Measurements from ENCODE around the gene CYTH3.
"Not testable (repeated sequence)": the region's sequence is repeated elsewhere in the genome, so short reads cannot be mapped to it uniquely, and the experiment has no call there.

CYTH3 gene

DNA sequence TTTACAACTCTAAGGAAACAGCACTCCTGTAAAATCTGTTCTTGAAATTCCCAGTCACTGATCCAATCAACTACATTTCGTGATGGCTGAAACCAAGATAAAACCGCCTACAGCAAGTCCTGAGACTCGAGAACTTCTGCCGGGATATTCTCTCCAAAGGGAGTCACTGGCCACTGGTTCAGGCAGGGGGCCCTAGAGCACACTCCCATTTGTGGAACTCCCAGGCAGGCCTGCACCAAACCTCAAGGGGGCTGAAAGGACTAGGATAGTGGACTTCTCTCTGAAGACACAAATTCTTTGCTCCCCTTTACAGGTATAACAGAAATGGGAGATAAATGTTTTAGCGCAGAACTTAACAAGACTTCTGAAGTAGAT lies 16.3 kb downstream of the CYTH3 start:
- no peak for DNase-seq

GRCh38 chr7:6254866-6255265 lies 17.6 kb downstream of the CYTH3 start:
- no peak for DNase-seq

- DNase-seq = no peak
Measured at GRCh38 chr7:6252748-6253147, 19.7 kb downstream of the CYTH3 start.

DNA sequence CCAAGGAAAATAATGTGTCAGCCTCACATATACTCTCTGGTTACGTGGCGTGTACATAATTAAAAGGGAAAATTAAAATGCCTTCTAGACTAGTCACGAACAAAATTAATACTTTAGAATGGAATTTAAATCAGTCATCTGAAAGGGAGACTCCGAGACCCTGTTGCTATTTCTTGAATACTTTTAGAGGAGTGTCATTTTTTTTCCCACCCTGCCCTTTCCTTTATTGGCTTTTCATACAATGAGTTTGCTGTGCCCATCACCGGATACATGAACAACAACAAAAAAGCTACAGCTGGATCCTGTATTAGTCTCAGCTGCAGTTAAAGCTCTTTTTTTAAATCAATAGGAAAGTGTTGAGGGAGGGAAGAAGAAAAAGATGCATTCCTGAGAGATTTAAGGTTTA lies 20.1 kb downstream of the CYTH3 start:
- DNase-seq = no peak

DNA sequence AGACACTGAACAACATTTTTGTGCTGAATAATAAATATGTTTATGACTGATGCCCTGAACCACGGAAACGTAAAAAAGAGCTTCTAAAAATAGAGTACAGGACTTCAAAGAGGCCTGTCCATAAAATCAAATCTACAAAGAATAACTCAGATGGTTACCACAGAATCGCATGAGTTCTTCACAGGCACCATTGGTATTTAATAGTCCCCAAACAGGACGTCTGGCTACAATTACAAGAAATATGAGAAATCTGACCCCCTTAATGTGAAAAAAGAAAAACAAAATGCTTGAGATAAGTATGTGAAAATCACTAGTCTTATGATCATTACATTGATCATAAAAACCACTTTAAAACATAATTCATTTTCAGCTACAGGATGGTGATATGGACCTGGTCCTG lies 20.8 kb downstream of the CYTH3 start:
- no peak for DNase-seq

GRCh38 chr7:6250364-6250833 lies 22.0 kb downstream of the CYTH3 start:
- no peak for DNase-seq

GRCh38 chr7:6249043-6249442 lies 23.4 kb downstream of the CYTH3 start:
- no peak for DNase-seq

DNA sequence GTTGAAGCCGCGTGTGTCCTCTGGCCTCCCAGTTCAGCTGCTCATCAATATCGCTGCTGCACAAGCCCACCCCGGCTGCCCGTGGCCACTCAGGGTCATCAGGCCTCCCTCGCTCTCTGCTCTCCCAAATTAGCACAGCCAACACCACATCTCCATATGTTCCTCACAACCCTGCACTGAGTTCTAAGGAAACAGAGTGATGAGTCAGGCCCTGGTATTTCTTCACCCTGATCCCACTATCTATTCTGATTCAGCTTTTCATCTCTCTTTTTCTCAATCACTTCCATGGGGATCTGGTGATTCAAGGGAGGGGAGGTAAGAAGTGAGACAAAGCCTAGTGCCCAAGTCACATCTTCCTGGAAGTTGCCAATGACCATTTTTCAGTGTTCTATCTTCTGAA lies 23.8 kb downstream of the CYTH3 start:
- DNase-seq = no peak

- DNase-seq = no peak
Measured at GRCh38 chr7:6246251-6246917, 26.0 kb downstream of the CYTH3 start.

GRCh38 chr7:6244021-6244420 lies 28.4 kb downstream of the CYTH3 start:
- no peak for DNase-seq

DNA sequence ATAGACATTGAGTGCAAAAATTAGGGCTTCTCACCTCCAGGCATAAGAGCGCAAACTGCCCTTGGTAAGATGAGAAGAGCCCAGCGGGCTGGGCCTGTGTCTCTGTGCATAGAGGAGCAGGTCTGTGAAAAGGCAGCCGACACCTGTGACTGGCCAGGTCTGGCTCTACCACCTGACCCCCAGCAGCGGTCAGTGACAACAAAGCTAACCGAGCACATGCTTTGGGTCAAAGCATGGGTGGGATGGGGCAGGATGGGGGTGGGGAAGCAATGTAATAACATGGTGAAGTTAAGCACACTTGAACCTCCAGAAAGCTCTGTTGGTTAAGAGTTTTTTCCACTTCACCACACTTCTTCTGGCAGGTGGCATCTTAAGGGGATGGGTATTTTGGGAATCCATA lies 29.3 kb downstream of the CYTH3 start:
- no peak for DNase-seq

- DNase-seq = no peak
Measured at GRCh38 chr7:6242561-6242960, 29.9 kb downstream of the CYTH3 start.

- DNase-seq = no peak
Measured at GRCh38 chr7:6241607-6241973, 30.8 kb downstream of the CYTH3 start.

GRCh38 chr7:6238309-6238925 lies 34.0 kb downstream of the CYTH3 start:
- no peak for DNase-seq

- no peak for DNase-seq
Measured at GRCh38 chr7:6237730-6238129, 34.7 kb downstream of the CYTH3 start.

DNA sequence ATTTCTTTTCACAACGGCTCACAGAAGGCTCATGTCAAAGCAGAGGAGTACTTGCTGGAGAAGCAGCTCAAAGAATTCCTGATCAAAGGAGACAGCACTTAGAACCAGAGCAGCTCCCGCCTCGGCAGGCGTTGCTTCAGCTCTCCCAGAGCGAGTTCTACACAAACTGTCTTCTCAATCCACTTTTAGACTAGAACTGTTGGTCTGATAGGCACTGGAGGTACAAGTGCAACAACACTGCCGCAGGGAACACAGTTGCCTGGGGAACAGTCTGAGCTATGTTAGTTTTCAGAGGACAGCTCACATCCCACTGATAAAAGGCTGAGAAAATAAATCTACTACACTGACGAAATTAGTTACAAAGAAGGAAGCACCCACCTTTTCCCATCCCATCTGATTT lies 35.4 kb downstream of the CYTH3 start:
- DNase-seq = no peak

GRCh38 chr7:6235029-6235871 lies 37.2 kb downstream of the CYTH3 start:
- DNase-seq = no peak

DNA sequence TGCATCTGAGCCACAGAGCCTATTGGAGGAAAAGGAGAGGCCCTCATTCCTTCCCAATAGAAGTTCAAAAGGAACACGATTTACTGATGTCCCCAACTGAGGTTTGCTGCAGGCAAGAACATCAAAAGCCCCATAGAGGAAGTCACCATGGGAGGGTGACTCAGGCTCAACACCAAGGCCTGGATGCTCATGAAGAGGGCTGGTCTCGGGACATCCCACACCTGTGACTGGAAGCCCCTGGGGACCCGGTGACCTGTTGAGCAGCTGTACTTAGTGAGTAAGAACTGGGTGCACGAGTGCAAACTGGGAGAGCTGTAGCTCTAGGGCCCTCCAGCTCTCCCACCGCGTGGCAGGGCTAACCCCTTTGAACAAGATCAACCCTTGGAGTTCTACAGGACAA lies 38.0 kb downstream of the CYTH3 start:
- peak; percentile 37 for DNase-seq

GRCh38 chr7:6232534-6232933 lies 39.9 kb downstream of the CYTH3 start:
- DNase-seq = peak; percentile 64

DNA sequence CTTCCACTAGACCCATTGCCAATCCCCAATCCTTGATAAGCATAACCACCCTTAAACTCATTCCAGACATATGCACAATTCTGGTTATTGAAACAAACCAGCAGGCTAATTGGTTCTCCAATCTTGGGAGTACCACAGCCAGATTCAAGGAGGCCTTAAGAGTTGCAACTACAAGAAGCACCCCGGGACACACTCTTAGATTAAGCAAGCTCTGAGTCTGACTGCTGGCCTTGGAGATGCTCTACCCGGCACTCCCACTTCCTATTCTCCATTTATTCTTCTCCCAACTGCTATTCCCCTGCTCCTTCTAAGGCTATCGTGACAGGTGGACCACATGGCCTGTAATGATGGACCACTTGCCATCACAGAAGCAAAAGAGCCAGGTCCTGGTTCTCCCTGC lies 40.3 kb downstream of the CYTH3 start:
- DNase-seq = no peak

DNA sequence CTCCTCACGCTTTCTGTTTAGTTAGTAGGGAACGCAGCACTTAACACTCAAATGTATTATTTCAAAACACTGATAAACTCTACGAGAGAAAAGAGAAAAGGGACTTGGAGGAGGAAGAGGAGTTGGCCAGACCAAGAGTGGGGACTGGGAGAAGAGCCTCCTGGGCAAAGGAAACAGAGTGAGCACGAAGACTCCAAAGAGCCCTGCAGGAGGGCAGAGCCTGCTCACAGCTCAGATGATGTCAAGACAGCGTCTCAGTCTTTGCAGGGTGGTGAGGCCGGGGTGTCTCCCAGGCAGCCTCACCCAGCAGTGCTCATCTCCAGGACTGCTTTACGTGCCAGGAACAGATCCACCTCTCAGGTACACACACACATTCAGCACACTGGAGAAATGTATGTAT lies 41.2 kb downstream of the CYTH3 start:
- DNase-seq = no peak

DNA sequence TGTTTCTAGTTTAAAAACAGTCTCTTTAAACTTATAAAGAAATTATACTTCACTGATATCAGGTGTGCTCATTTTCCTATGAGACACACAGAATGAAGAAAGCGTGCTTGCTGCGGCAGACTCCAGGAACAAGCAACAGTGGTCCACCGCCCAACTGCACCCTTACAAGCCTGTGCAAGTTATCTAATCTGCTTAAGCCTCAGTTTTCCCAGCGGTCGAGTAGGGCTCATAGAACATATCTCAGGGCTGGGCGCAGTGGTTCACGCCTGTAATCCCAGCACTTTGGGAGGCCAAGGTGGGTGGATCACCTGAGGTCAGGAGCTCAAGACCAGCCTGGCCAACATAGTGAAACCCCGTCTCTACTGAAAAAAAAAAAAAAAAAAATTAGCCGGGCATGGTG lies 43.1 kb downstream of the CYTH3 start:
- not testable (repeated sequence) for DNase-seq

GRCh38 chr7:6228361-6229229 lies 43.8 kb downstream of the CYTH3 start:
- DNase-seq = no peak

Data from CD4-positive, alpha-beta T cell treated with Interleukin-15 for 1 hour (primary cell).